ENCODE results near the gene DHRS13. TPM values are rescaled to one million over a fixed set of nuclear protein-coding genes. Genes with fewer than 3 reads are reported as not detected.
"Not testable (repeated sequence)": the region's sequence is repeated elsewhere in the genome, so short reads cannot be mapped to it uniquely, and the experiment has no call there.

Gene DHRS13
- total RNA-seq, 4 donors from 2014 or later: 0.25 to 3.7 (median 2.4) TPM

DNA sequence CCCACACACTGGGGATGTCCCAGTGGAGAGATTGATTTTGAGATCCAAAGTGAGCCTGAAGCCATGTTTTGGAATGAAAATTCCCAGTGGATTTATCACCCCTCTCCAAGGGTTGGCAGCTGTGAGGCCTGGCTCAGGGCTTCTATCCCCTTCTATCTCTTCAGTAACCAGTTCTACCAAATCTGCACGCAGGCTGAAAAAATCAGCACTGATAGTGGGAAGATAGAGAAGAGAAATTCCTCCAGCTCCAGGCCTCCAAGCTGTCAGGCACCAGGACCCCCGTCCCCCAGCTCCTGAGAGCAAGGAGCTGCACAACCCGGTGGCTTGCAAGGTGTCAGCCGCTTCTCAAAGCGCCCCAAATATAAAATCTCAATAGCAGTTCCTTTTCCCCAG is 6.4 kb downstream of the DHRS13 start:
- H3K27me3 ChIP-seq: no peaks in the 10 kb centered on the region
- DNase-seq (no peak), ATAC-seq (no peak)
- intact Hi-C loops (cut with DNase I; ENCODE audit: low total_unique reads): loop anchor here (5.0 kb wide), 3 partner anchors 39 to 169 kb away; partner anchors contain the start of genes ERAL1, NEK8 and TLCD1
- no peaks in the 10 kb centered on the region for H3K36me3 ChIP-seq
- H3K27ac ChIP-seq: peak overlapping the region; percentile 82 to 89 (median 85)
- H3K9me3 ChIP-seq: no peaks in the 10 kb centered on the region
- H3K4me3 ChIP-seq: peak overlapping the region; percentile 70 to 92 (median 84)
- H3K4me1 ChIP-seq: peaks cover 27 to 29% of the 10 kb centered on the region in 2 donors
- TF ChIP-seq, protein P1, sequence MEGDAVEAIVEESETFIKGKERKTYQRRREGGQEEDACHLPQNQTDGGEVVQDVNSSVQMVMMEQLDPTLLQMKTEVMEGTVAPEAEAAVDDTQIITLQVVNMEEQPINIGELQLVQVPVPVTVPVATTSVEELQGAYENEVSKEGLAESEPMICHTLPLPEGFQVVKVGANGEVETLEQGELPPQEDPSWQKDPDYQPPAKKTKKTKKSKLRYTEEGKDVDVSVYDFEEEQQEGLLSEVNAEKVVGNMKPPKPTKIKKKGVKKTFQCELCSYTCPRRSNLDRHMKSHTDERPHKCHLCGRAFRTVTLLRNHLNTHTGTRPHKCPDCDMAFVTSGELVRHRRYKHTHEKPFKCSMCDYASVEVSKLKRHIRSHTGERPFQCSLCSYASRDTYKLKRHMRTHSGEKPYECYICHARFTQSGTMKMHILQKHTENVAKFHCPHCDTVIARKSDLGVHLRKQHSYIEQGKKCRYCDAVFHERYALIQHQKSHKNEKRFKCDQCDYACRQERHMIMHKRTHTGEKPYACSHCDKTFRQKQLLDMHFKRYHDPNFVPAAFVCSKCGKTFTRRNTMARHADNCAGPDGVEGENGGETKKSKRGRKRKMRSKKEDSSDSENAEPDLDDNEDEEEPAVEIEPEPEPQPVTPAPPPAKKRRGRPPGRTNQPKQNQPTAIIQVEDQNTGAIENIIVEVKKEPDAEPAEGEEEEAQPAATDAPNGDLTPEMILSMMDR (IDR thresholded peaks at IDR 0.05 in 4 of 5, conservative IDR thresholded peaks at IDR 0.05 in 1 of 5): no peak
- no peak for TF ChIP-seq POLR2A (IDR thresholded peaks at IDR 0.05)
- in situ Hi-C loops (cut with MboI; ENCODE audit: low sequenced_read_pairs in 4 of 4): loop anchor here in 1 of 4 donors (10.0 kb wide), 1 partner anchor 132 kb away; no protein-coding TSS in a partner anchor

DNA sequence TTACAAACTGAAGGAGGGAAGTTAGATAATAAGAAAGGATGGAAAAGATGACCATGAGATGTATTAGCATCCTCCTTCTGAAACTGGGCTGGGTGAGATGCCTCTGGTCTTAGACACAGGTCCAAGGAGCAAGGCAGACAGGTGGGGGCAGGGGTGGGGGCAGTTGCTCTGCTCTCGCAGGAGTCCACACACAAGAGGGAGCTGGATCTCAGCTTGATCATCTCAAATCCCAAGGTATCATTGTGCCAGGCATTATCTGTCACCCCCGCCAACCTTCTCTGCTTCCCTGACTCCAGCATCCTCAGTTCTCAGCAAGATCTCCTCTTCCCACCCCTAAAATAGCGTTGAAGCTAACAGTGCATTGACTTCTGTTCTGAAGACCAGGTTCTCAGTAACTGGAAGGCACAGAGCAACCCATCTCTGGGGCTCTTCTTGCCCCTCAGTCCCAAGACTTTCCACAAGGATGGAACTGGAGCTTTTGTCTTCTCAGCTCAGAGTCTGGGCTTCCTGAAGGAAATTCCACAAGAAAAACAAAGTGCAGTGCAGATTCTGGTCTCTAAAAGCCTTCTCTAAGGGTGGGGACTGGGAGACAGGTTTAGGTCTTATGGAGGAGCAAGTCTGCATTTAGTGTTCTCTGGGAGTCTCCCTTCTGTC is 7.0 kb downstream of the DHRS13 start:
- in situ Hi-C loops (cut with MboI; ENCODE audit: low sequenced_read_pairs in 4 of 4) (loop anchor here in 1 of 4 donors (10.0 kb wide), 1 partner anchor 131 kb away; no protein-coding TSS in a partner anchor), intact Hi-C loops (cut with DNase I; ENCODE audit: low total_unique reads) (loop anchor here (5.0 kb wide), 3 partner anchors 39 to 169 kb away; partner anchors contain the start of genes ERAL1, NEK8 and TLCD1)
- ATAC-seq (no peak), DNase-seq (no peak)
- H3K27me3 ChIP-seq: no peaks in the 10 kb centered on the region
- H3K4me3 ChIP-seq: peak overlapping the region in 2 of 4 donors; percentile 70 to 92
- peaks cover 33% of the 10 kb centered on the region in 2 donors for H3K4me1 ChIP-seq
- no peaks in the 10 kb centered on the region for H3K36me3 ChIP-seq
- TF ChIP-seq, protein P1 (IDR thresholded peaks at IDR 0.05 in 4 of 5, conservative IDR thresholded peaks at IDR 0.05 in 1 of 5): no peak
- TF ChIP-seq POLR2A (IDR thresholded peaks at IDR 0.05): no peak
- no peaks in the 10 kb centered on the region for H3K9me3 ChIP-seq
- peak overlapping the region; percentile 82 to 89 (median 85) for H3K27ac ChIP-seq

DNA sequence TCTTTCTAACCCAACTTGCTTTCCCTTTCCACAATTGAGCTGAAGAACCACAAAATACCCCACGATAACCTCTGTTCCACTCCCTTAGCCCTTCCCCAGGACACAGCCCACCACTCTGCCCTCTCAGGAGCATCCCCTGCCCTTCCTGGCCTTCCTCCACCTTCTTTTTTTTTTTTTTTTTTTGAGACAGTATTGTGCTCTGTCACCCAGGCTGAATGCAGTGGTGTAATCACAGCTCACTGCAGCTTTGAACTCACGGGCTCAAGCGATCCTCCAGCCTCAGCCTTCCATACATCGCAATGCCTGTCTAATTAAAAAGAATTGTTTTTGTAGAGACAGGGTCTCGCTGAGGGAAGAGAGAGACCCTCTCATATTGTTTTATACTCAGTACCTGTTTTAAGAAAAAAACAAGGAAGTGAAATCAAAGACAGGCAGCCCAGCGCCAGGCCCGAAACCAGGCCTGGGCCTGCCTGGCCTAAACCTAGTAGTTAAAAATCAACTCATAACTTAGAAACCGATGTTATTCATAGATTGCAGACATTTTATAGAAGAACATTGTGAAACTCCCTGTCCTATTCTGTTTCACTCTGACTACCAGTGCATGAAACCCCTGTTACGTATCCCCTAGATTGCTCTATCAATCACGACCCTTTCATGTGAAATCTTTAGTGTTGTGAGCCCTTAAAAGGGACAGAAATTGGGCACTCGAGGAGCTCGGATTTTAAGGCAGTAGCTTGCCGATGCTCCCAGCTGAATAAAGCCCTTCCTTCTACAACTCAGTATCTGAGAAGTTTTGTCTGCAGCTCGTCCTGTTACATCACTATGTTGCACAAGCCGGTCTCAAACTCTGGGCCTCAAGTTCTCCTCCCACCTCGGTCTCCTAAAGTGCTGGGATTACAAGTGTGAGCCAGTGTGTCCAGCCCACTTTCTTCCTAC is 9.4 kb downstream of the DHRS13 start:
- in situ Hi-C loops (cut with MboI; ENCODE audit: low sequenced_read_pairs in 4 of 4): loop anchor here in 1 of 4 donors (10.0 kb wide), 1 partner anchor 129 kb away; no protein-coding TSS in a partner anchor
- intact Hi-C loops (cut with DNase I; ENCODE audit: low total_unique reads); DNase-seq; ATAC-seq; H3K9me3 ChIP-seq; H3K36me3 ChIP-seq; H3K27me3 ChIP-seq; H3K4me3 ChIP-seq: not testable (repeated sequence)
- H3K4me1 ChIP-seq: peaks cover 32 to 33% of the 10 kb centered on the region in 2 donors
- peak overlapping the region; percentile 33 to 60 (median 52) for H3K27ac ChIP-seq

DNA sequence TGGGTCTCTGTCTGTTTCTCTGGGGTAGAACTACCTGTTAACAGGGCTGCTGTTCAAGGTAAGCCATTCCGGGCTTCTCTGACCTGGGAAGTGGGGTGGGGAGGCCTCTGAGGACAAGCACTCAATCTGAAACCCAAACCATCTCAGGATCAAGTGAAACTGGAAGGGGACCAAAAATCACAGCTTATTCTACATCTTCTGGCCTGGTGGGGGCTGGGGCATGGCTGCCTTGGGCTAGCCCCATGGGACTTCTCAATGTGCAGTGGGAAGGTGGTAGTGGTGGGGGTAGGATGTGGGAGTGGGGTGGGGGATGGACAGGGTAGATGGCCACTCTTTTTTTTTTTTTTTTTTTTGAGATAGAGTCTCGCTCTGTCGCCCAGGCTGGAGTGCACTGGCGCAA is 10.9 kb downstream of the DHRS13 start:
- H3K36me3 ChIP-seq: no peaks in the 10 kb centered on the region
- no peak for ATAC-seq
- TF ChIP-seq POLR2A (IDR thresholded peaks at IDR 0.05): no peak
- TF ChIP-seq, protein P1 (IDR thresholded peaks at IDR 0.05 in 4 of 5, conservative IDR thresholded peaks at IDR 0.05 in 1 of 5): no peak
- intact Hi-C loops (cut with DNase I; ENCODE audit: low total_unique reads) (no loop called here), in situ Hi-C loops (cut with MboI; ENCODE audit: low sequenced_read_pairs in 4 of 4) (loop anchor here in 1 of 4 donors (10.0 kb wide), 1 partner anchor 127 kb away; no protein-coding TSS in a partner anchor)
- peaks cover 24 to 27% of the 10 kb centered on the region in 2 donors for H3K4me1 ChIP-seq
- H3K9me3 ChIP-seq: no peaks in the 10 kb centered on the region
- no peak for DNase-seq
- no peak overlapping the region for H3K27ac ChIP-seq
- H3K27me3 ChIP-seq: no peaks in the 10 kb centered on the region
- no peak overlapping the region for H3K4me3 ChIP-seq
